ENCODE data around the gene GATAD2A.

DNA sequence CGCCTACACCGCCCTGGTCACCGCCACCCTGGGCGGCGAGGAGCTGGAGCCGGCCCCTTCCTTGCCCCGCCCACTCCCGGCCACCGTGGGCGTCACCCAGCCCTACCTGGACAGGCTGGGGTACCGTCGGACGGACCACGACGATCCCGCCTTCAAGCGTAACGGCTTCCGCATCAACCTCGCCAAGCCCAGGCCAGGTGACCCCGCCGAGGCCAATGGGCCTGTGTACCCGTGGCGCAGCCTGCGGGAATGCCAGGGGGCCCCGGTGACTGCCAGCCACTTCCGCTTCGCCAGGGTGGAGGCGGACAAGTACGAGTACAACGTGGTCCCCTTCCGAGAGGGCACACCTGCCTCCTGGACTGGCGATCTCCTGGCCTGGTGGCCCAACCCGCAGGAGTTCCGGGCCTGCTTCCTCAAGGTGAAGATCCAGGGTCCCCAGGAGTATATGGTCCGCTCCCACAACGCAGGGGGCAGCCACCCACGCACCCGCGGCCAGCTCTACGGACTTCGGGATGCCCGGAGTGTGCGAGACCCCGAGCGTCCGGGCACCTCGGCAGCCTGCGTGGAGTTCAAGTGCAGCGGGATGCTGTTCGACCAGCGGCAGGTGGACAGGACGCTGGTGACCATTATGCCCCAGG is 139.6 kb downstream of the GATAD2A start:
- TF ChIP-seq, protein P1, sequence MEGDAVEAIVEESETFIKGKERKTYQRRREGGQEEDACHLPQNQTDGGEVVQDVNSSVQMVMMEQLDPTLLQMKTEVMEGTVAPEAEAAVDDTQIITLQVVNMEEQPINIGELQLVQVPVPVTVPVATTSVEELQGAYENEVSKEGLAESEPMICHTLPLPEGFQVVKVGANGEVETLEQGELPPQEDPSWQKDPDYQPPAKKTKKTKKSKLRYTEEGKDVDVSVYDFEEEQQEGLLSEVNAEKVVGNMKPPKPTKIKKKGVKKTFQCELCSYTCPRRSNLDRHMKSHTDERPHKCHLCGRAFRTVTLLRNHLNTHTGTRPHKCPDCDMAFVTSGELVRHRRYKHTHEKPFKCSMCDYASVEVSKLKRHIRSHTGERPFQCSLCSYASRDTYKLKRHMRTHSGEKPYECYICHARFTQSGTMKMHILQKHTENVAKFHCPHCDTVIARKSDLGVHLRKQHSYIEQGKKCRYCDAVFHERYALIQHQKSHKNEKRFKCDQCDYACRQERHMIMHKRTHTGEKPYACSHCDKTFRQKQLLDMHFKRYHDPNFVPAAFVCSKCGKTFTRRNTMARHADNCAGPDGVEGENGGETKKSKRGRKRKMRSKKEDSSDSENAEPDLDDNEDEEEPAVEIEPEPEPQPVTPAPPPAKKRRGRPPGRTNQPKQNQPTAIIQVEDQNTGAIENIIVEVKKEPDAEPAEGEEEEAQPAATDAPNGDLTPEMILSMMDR (conservative IDR thresholded peaks at IDR 0.05 in 1 of 2, IDR thresholded peaks at IDR 0.05 in 1 of 2; ENCODE audit: extremely low read depth in 1 of 2, insufficient read depth in 1 of 2, low read depth in 1 of 2, low read length in 2 of 2), result no peak
- TF ChIP-seq EZH2 (IDR thresholded peaks at IDR 0.05; ENCODE audit: borderline replicate concordance, low read length), result no peak

All from mammary epithelial cell (primary cell).